HEK293T (cell line): ENCODE data around the gene HIPK1.
A peak's percentile ranks its signal among the peaks of the same experiment; 100 is the strongest.

ENCODE experiments used
- CTCF ChIA-PET: fragments of 350-600 bp; formaldehyde crosslinking; extraction: SDS; loops from one replicate; lab custom pipeline; 2021; ENCODE audit warnings: antibody characterized with exemption, inconsistent platforms; lab: Yijun Ruan, JAX
- POLR2A ChIA-PET: fragments of 350-600 bp; formaldehyde crosslinking; extraction: SDS; loops from one replicate; lab custom pipeline; 2020; ENCODE audit warnings: antibody characterized with exemption, inconsistent platforms; lab: Yijun Ruan, JAX
- DNase-seq: peaks from one replicate; pipeline ENCODE4 v3.0.0; 2012; ENCODE audit warnings: mixed read lengths; ENCODE audit errors: extremely low spot score
- ARNT ChIP-seq: fragments of 450-650 bp; IDR thresholded peaks from 2 replicates; pipeline ENCODE4 v1.6.1; 2017; ENCODE audit warnings: mild to moderate bottlenecking
- BHLHE40 ChIP-seq: fragments of 450-650 bp; IDR thresholded peaks from 2 replicates; pipeline ENCODE4 v1.6.1; 2016; ENCODE audit warnings: mild to moderate bottlenecking, moderate library complexity, borderline replicate concordance
- CTBP1 ChIP-seq: fragments of 450-650 bp; IDR thresholded peaks from 2 replicates; pipeline ENCODE4 v1.6.1; 2016; ENCODE audit warnings: borderline replicate concordance
- ELF4 ChIP-seq: fragments of 450-650 bp; IDR thresholded peaks from 2 replicates; pipeline ENCODE4 v1.6.1; 2017; ENCODE audit warnings: antibody characterized with exemption
- FOXA1 ChIP-seq: fragments of 450-650 bp; IDR thresholded peaks from 2 replicates; pipeline ENCODE4 v1.6.1; 2016; ENCODE audit warnings: mild to moderate bottlenecking
- FOXK2 ChIP-seq: fragments of 450-650 bp; IDR thresholded peaks from 2 replicates; pipeline ENCODE4 v1.6.1; 2016; ENCODE audit warnings: mild to moderate bottlenecking
- FOXM1 ChIP-seq: fragments of 450-650 bp; IDR thresholded peaks from 2 replicates; pipeline ENCODE4 v1.6.1; 2017; ENCODE audit warnings: mild to moderate bottlenecking, borderline replicate concordance
- HDGF ChIP-seq: fragments of 450-650 bp; IDR thresholded peaks from 2 replicates; pipeline ENCODE4 v1.6.1; 2017; ENCODE audit warnings: antibody characterized with exemption, borderline replicate concordance
- L3MBTL2 ChIP-seq: fragments of 450-650 bp; conservative IDR thresholded peaks from 2 replicates; pipeline ENCODE4 v1.6.1; 2016; ENCODE audit warnings: mild to moderate bottlenecking
- LEF1 ChIP-seq: fragments of 450-650 bp; IDR thresholded peaks from 2 replicates; pipeline ENCODE4 v1.6.1; 2017; ENCODE audit warnings: mild to moderate bottlenecking, borderline replicate concordance
- NFRKB ChIP-seq: fragments of 450-650 bp; IDR thresholded peaks from 2 replicates; pipeline ENCODE4 v1.6.1; 2016; ENCODE audit warnings: mild to moderate bottlenecking, moderate library complexity
- SP1 ChIP-seq: fragments of 450-650 bp; IDR thresholded peaks from 2 replicates; pipeline ENCODE4 v1.6.1; 2017
- SUZ12 ChIP-seq: fragments of 450-650 bp; IDR thresholded peaks from 2 replicates; pipeline ENCODE4 v1.6.1; 2016; ENCODE audit warnings: mild to moderate bottlenecking
- TARDBP ChIP-seq: fragments of 450-650 bp; IDR thresholded peaks from 2 replicates; pipeline ENCODE4 v1.6.1; 2016
- ZNF384 ChIP-seq: fragments of 450-650 bp; IDR thresholded peaks from 2 replicates; pipeline ENCODE4 v1.6.1; 2016
- TF ChIP-seq, protein P1 (sequence below): fragments of 450-650 bp; IDR thresholded peaks from 2 replicates; pipeline ENCODE4 v1.6.1; 2016

Gene HIPK1

DNA sequence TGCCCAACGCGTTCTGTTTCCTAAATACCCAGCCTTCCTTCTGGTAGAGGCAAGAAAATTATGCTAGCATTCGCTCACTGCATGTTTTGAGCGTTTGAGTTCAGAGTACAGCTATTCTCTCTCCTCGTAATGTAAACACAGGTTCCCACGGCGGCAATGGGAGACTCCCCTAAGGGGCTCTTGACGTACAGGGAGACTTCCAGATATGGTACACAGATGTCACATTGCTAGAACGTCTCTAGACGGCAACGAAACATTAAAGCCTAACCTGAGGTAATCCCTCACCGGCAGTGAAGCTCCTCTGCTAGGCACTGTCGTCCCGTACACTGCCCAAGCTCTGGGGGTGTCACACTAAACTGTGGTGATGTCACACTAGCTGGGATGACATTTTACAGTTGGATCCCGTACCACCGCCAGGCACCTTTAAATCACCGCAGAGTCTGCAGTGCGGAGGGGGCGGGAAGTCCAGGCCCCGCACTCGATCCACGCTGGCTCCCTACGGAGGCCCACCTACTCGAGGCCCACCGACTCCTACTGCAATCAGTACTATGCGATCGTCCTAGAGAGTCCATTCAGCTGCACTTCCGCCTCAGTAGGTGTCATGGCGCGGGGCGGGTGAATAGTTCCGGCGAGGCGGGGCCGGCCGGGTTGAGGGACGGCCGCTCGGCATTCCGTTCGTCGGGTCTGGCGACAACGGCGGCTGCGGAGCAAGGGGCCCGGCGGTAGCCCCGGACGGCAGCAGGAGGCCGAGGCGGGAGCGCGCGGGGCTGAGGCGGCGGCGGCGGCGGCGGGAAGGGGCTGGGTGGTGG, at the start of gene HIPK1:
HIPK1 (plus strand) TSS at position 384 of the 809 bp plus-strand sequence.
- DNase-seq: peak; percentile 96
- TF ChIP-seq L3MBTL2: peak; percentile 50
- TF ChIP-seq FOXA1: no peak
- TF ChIP-seq FOXM1: peak; percentile 80
- no peak for TF ChIP-seq BHLHE40
- TF ChIP-seq CTBP1: no peak
- TF ChIP-seq SP1: no peak
- no peak for TF ChIP-seq HDGF
- peak; percentile 100 for TF ChIP-seq ELF4
- TF ChIP-seq, protein P1, sequence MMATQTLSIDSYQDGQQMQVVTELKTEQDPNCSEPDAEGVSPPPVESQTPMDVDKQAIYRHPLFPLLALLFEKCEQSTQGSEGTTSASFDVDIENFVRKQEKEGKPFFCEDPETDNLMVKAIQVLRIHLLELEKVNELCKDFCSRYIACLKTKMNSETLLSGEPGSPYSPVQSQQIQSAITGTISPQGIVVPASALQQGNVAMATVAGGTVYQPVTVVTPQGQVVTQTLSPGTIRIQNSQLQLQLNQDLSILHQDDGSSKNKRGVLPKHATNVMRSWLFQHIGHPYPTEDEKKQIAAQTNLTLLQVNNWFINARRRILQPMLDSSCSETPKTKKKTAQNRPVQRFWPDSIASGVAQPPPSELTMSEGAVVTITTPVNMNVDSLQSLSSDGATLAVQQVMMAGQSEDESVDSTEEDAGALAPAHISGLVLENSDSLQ: peak; percentile 82
- TF ChIP-seq TARDBP: no peak
- no peak for TF ChIP-seq ZNF384
- 0 out of 2 replicates have a peak, but pooled peaks have one; percentile 5 for TF ChIP-seq LEF1
- TF ChIP-seq FOXK2: no peak
- TF ChIP-seq ARNT: no peak
- no peak for TF ChIP-seq NFRKB
- TF ChIP-seq SUZ12: no peak
- ChIA-PET CTCF (interaction anchor here (0.7 to 2.2 kb wide), 4 partner anchors 8 to 42 kb away, joined by 3 to 6 read pairs (median 4); partner anchors contain the start of genes AP4B1 and DCLRE1B), POLR2A (interaction anchor here (0.6 to 5.1 kb wide), 18 partner anchors 9 to 652 kb away, joined by 3 to 116 read pairs (median 6); partner anchors contain the start of genes AP4B1, DCLRE1B, PHTF1 and RSBN1)

DNA sequence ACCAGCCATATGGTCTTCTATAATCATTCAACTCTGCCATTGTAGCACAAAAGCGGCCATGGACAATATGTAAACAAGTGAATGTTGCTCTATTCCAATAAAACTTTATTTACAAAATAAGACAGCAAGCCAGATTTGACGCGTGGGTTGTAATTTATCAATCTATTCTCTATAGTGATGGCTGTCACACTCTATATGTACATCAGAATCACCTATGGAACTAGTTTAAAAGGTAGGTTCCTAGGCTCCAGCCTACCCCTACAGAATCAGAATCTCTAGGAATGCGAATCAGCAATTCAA, 49.4 kb upstream of the HIPK1 start:
- ChIA-PET POLR2A (interaction anchor here (1.4 kb wide), 1 partner anchor 11 kb away, joined by 7 read pairs; no protein-coding TSS in a partner anchor), CTCF (no interaction called here)
- no peak for DNase-seq
- no peak for TF ChIP-seq FOXM1
- no peak for TF ChIP-seq FOXK2
- TF ChIP-seq SP1: no peak
- TF ChIP-seq FOXA1: no peak
- TF ChIP-seq ELF4: no peak
- TF ChIP-seq CTBP1: no peak
- TF ChIP-seq L3MBTL2: no peak
- no peak for TF ChIP-seq LEF1
- no peak for TF ChIP-seq HDGF
- TF ChIP-seq ZNF384: no peak

GRCh38 chr1:113881661-113882060, 47.5 kb upstream of the HIPK1 start:
- ChIA-PET POLR2A (no interaction called here), CTCF (no interaction called here)
- no peak for TF ChIP-seq SP1
- TF ChIP-seq FOXA1: no peak
- TF ChIP-seq FOXM1: no peak
- TF ChIP-seq LEF1: no peak
- no peak for TF ChIP-seq L3MBTL2
- no peak for TF ChIP-seq CTBP1
- no peak for TF ChIP-seq NFRKB
- no peak for TF ChIP-seq TARDBP
- no peak for TF ChIP-seq HDGF
- TF ChIP-seq BHLHE40: no peak
- no peak for TF ChIP-seq ELF4
- TF ChIP-seq, protein P1: no peak
- TF ChIP-seq SUZ12: no peak
- DNase-seq: no peak

DNA sequence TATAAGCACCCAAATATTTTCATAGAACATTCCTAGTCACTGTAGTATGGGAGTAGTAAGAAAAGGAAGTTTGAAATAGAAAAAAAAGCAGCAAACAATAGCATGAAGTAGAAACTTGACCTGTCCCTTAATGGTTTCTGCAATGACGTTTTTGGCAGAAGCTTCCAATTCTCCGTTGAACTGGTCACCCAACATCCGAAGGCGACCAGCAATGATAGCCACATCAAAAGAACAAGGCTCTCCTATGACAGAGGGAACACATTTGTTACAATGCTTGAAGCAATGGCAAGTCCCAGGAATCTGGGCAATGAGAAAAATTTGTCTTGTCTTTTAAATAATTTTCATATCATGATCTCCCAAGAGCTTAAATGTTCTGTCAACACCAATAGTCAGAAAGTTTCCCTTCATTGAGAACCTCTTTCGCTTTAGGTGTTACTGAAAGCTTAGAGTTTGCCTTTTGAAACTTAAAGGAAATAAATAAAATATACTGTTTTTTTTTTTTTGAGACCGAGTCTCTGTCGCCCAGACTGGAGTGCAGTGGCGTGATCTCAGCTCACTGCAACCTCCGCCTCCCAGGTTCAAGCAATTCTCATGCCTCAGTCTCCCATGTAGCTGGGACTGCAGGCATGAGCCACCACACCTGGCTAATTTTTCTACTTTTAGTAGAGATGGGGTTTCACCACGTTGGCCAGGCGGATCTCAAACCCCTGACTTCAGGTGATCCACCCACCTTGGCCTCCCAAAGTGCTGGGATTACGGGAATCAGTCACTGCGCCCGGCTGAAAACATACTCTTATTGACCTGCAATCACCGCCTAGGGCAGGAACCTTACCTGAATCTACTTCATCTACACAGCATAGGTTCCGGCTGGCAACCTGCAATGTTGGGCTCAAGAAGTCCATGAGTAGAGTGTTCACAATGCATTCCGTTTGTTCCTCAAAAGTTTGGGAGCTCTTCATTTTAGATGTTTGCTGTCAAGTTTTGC, 42.4 kb upstream of the HIPK1 start:
- ChIA-PET CTCF (interaction anchor here (0.6 kb wide), 1 partner anchor 12 kb away, joined by 10 read pairs; no protein-coding TSS in a partner anchor), POLR2A (interaction anchor here (1.0 kb wide), 1 partner anchor 18 kb away, joined by 4 read pairs; the partner anchor contains the start of gene AP4B1)
- DNase-seq: no peak
- no peak for TF ChIP-seq NFRKB
- no peak for TF ChIP-seq ARNT
- no peak for TF ChIP-seq L3MBTL2
- TF ChIP-seq, protein P1: no peak
- no peak for TF ChIP-seq FOXK2
- TF ChIP-seq TARDBP: no peak
- no peak for TF ChIP-seq SP1
- TF ChIP-seq ZNF384: no peak
- TF ChIP-seq CTBP1: no peak
- no peak for TF ChIP-seq ELF4
- TF ChIP-seq BHLHE40: no peak
- no peak for TF ChIP-seq FOXA1

DNA sequence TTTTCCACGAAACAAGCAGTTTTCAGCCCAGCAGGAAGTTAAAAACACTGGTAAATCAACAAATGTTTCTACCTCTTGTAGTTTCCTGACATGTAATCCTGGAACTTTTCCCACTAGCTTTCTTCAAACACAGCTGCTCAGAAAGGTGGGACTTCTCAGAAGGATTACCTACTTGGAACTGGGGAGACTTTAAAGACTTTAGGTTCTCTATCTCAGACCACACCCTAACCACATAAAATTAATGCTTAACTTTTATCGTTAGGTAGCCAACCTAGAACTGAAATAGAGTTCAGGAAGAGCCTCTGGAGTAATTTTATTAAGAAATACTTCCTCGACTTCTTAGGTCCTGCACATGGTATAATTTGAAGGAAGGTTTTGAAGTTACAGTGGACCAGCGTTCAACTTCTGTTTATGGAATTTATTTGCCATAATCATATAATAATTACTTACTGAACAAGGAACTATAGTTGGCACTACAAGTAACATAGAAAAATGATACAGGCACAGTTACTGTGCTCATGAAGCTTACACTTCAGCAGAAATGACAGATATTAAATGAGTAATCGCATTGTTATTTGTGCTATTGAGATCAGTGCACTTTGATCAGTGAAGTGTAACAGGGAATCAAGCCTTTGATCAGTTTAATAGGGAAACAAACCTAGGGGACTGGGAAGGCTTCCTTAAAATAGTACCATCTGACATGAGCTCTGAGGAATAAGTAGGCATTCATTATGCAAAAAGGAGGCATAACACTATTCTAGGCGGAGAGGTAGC, 41.5 kb upstream of the HIPK1 start, which contains the start of gene BCL2L15:
BCL2L15 (minus strand) TSS at position 180 of the 774 bp plus-strand sequence. CDS start 206 bp downstream, outside the sequence.
- POLR2A ChIA-PET: interaction anchor here (0.9 kb wide), 1 partner anchor 16 kb away, joined by 3 read pairs; no protein-coding TSS in a partner anchor
- CTCF ChIA-PET: no interaction called here
- TF ChIP-seq FOXM1 (no peak), CTBP1 (no peak), SUZ12 (no peak), L3MBTL2 (no peak), HDGF (no peak), FOXK2 (no peak), BHLHE40 (no peak)
- TF ChIP-seq, protein P1: no peak
- DNase-seq: no peak
